HEK293 (cell line): ENCODE results near the gene KATNA1.

Experiments
- CTCF ChIP-seq: fragments of 450-650 bp; formaldehyde crosslinking; IDR thresholded peaks from 2 replicates; pipeline ENCODE4 v1.5.1; 2016; ENCODE audit warnings: missing biosample characterization, missing genetic modification characterization
- IKZF3 ChIP-seq: fragments of 450-650 bp; IDR thresholded peaks from 2 replicates; pipeline ENCODE4 v1.5.0; 2018; ENCODE audit warnings: missing biosample characterization, mild to moderate bottlenecking, missing genetic modification characterization, moderate library complexity
- REST ChIP-seq: fragments of 450-650 bp; formaldehyde crosslinking; IDR thresholded peaks from 2 replicates; pipeline ENCODE4 v1.5.1; 2016; ENCODE audit warnings: missing biosample characterization, missing genetic modification characterization
- SCRT2 ChIP-seq: fragments of 450-650 bp; formaldehyde crosslinking; IDR thresholded peaks from 2 replicates; pipeline ENCODE4 v1.5.1; 2016; ENCODE audit warnings: missing biosample characterization, missing genetic modification characterization
- SP2 ChIP-seq: fragments of 450-650 bp; formaldehyde crosslinking; IDR thresholded peaks from 2 replicates; pipeline ENCODE4 v1.5.1; 2016; ENCODE audit warnings: missing biosample characterization, missing genetic modification characterization
- ZBTB10 ChIP-seq: fragments of 450-650 bp; formaldehyde crosslinking; IDR thresholded peaks from 2 replicates; pipeline ENCODE4 v1.5.1; 2016; ENCODE audit warnings: missing biosample characterization, missing genetic modification characterization
- ZBTB7A ChIP-seq: fragments of 450-650 bp; formaldehyde crosslinking; IDR thresholded peaks from 2 replicates; pipeline ENCODE4 v1.5.1; 2016; ENCODE audit warnings: low read depth, missing biosample characterization, missing genetic modification characterization
- ZNF155 ChIP-seq: fragments of 450-650 bp; formaldehyde crosslinking; IDR thresholded peaks from 2 replicates; pipeline ENCODE4 v1.5.1; 2016; ENCODE audit warnings: missing biosample characterization, missing genetic modification characterization
- ZNF311 ChIP-seq: fragments of 450-650 bp; formaldehyde crosslinking; IDR thresholded peaks from 2 replicates; pipeline ENCODE4 v1.5.1; 2017; ENCODE audit warnings: missing biosample characterization, missing genetic modification characterization, borderline replicate concordance
- ZNF341 ChIP-seq: fragments of 450-650 bp; formaldehyde crosslinking; IDR thresholded peaks from 2 replicates; pipeline ENCODE4; 2016; ENCODE audit warnings: low read depth, missing biosample characterization, missing genetic modification characterization
- ZNF394 ChIP-seq: fragments of 450-650 bp; formaldehyde crosslinking; IDR thresholded peaks from 2 replicates; pipeline ENCODE4 v1.5.1; 2016; ENCODE audit warnings: missing biosample characterization, missing genetic modification characterization, mild to moderate bottlenecking, moderate library complexity, borderline replicate concordance

GRCh38 chr6:149660028-149660427 is 11.5 kb upstream of the KATNA1 start:
- TF ChIP-seq SP2 (no peak), ZBTB7A (tag by site-specific recombination) (no peak), SCRT2 (tag by site-specific recombination) (no peak), ZNF394 (no peak), ZNF341 (tag by site-specific recombination) (no peak), ZNF155 (tag by site-specific recombination) (no peak), ZBTB10 (tag by site-specific recombination) (no peak), REST (no peak), IKZF3 (tag by site-specific recombination) (no peak), CTCF (tag by site-specific recombination) (no peak), ZNF311 (tag by site-specific recombination) (no peak)
